Measurements from ENCODE around the gene SNX18.

- TF ChIP-seq, protein P1, sequence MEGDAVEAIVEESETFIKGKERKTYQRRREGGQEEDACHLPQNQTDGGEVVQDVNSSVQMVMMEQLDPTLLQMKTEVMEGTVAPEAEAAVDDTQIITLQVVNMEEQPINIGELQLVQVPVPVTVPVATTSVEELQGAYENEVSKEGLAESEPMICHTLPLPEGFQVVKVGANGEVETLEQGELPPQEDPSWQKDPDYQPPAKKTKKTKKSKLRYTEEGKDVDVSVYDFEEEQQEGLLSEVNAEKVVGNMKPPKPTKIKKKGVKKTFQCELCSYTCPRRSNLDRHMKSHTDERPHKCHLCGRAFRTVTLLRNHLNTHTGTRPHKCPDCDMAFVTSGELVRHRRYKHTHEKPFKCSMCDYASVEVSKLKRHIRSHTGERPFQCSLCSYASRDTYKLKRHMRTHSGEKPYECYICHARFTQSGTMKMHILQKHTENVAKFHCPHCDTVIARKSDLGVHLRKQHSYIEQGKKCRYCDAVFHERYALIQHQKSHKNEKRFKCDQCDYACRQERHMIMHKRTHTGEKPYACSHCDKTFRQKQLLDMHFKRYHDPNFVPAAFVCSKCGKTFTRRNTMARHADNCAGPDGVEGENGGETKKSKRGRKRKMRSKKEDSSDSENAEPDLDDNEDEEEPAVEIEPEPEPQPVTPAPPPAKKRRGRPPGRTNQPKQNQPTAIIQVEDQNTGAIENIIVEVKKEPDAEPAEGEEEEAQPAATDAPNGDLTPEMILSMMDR (IDR thresholded peaks at IDR 0.05; ENCODE audit: poor library complexity, severe bottlenecking), result no peak
- TF ChIP-seq, protein P2, sequence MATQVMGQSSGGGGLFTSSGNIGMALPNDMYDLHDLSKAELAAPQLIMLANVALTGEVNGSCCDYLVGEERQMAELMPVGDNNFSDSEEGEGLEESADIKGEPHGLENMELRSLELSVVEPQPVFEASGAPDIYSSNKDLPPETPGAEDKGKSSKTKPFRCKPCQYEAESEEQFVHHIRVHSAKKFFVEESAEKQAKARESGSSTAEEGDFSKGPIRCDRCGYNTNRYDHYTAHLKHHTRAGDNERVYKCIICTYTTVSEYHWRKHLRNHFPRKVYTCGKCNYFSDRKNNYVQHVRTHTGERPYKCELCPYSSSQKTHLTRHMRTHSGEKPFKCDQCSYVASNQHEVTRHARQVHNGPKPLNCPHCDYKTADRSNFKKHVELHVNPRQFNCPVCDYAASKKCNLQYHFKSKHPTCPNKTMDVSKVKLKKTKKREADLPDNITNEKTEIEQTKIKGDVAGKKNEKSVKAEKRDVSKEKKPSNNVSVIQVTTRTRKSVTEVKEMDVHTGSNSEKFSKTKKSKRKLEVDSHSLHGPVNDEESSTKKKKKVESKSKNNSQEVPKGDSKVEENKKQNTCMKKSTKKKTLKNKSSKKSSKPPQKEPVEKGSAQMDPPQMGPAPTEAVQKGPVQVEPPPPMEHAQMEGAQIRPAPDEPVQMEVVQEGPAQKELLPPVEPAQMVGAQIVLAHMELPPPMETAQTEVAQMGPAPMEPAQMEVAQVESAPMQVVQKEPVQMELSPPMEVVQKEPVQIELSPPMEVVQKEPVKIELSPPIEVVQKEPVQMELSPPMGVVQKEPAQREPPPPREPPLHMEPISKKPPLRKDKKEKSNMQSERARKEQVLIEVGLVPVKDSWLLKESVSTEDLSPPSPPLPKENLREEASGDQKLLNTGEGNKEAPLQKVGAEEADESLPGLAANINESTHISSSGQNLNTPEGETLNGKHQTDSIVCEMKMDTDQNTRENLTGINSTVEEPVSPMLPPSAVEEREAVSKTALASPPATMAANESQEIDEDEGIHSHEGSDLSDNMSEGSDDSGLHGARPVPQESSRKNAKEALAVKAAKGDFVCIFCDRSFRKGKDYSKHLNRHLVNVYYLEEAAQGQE (IDR thresholded peaks at IDR 0.05; ENCODE audit: borderline replicate concordance), result no peak
- no peak for TF ChIP-seq TAF1 (IDR thresholded peaks at IDR 0.05; ENCODE audit: low read depth)
- no peak for TF ChIP-seq SMC3 (conservative IDR thresholded peaks at IDR 0.05; ENCODE audit: poor library complexity)
- no peak for TF ChIP-seq EZH2 (IDR thresholded peaks at IDR 0.05; ENCODE audit: borderline replicate concordance, insufficient read depth, low read length, poor library complexity, severe bottlenecking)
- no peak for TF ChIP-seq POLR2AphosphoS5 (IDR thresholded peaks at IDR 0.05)
- TF ChIP-seq MXI1 (conservative IDR thresholded peaks at IDR 0.05; ENCODE audit: poor library complexity, severe bottlenecking), result no peak
- no peak for TF ChIP-seq EP300 (conservative IDR thresholded peaks at IDR 0.05; ENCODE audit: poor library complexity, severe bottlenecking)
- TF ChIP-seq RAD21 (conservative IDR thresholded peaks at IDR 0.05), result no peak
Observed at GRCh38 chr5:54594181-54594580, 76.6 kb downstream of the SNX18 start.
